Activated T-helper 2 cell treated with anti-CD3 and anti-CD28 coated beads, Interferon-gamma antibody, Interleukin-2, Interleukin-4, amounts not matched to agents 10 μg/mL and 5 μg/mL and 100 μg/mL, durations not matched to agents 14 hours and 24 hours and 36 hours (primary cell): ENCODE measurements around the gene SLC18A3. TPM values are rescaled to one million over a fixed set of nuclear protein-coding genes. Genes with fewer than 3 reads are reported as not detected.

Experiments
- DNase-seq: peaks from one replicate; pipeline ENCODE4 v3.0.0; 2021; ENCODE audit warnings: low spot score
- H3K27ac Mint-ChIP-seq: one replicate; pipeline ENCODE4 v1.8.0; 2021; ENCODE audit warnings: mixed read lengths
- H3K27me3 Mint-ChIP-seq: one replicate; pipeline ENCODE4 v1.8.0; 2021; ENCODE audit warnings: low read depth, mixed read lengths
- H3K36me3 Mint-ChIP-seq: one replicate; pipeline ENCODE4 v1.8.0; 2021; ENCODE audit warnings: low read depth, mixed read lengths
- H3K4me1 Mint-ChIP-seq: one replicate; pipeline ENCODE4 v1.8.0; 2021; ENCODE audit warnings: low read depth, mixed read lengths
- H3K4me3 Mint-ChIP-seq: one replicate; pipeline ENCODE4 v1.8.0; 2021; ENCODE audit warnings: low read depth, mild to moderate bottlenecking, moderate library complexity, mixed read lengths
- H3K9me3 Mint-ChIP-seq: one replicate; pipeline ENCODE4 v1.8.0; 2021; ENCODE audit warnings: mixed read lengths
- intact Hi-C: fragments of 100-400 bp; cut with micrococcal nuclease; formaldehyde crosslinking; loops from one replicate; pipeline ENCODE4 v1.15.1; 2023
- total RNA-seq: library from RNA; stranded (reverse); gene quantifications from 2 replicates; pipeline ENCODE4 v1.2.3, GENCODE V29; 2022

SLC18A3 gene
- total RNA-seq, 1 donor from 2014 or later: 0.32 TPM

GRCh38 chr10:49585387-49585786 is 24.7 kb upstream of the SLC18A3 start:
- intact Hi-C loops: no loop called here
- Mint-ChIP-seq H3K36me3 (no peaks in the 10 kb centered on the region), H3K4me3 (no peak overlapping the region), H3K9me3 (peaks cover 15% of the 10 kb centered on the region), H3K4me1 (peaks cover 12% of the 10 kb centered on the region), H3K27ac (no peak overlapping the region), H3K27me3 (peaks cover 27% of the 10 kb centered on the region)
- no peak for DNase-seq

- H3K36me3 Mint-ChIP-seq: no peaks in the 10 kb centered on the region
- intact Hi-C loops: no loop called here
- H3K27me3 Mint-ChIP-seq: peaks cover 25% of the 10 kb centered on the region
- no peak overlapping the region for H3K4me3 Mint-ChIP-seq
- H3K4me1 Mint-ChIP-seq: peaks cover under 1% of the 10 kb centered on the region
- H3K9me3 Mint-ChIP-seq: peaks cover 15% of the 10 kb centered on the region
- no peak overlapping the region for H3K27ac Mint-ChIP-seq
- DNase-seq: no peak
Measured at GRCh38 chr10:49587981-49588380, 22.1 kb upstream of the SLC18A3 start.

DNA sequence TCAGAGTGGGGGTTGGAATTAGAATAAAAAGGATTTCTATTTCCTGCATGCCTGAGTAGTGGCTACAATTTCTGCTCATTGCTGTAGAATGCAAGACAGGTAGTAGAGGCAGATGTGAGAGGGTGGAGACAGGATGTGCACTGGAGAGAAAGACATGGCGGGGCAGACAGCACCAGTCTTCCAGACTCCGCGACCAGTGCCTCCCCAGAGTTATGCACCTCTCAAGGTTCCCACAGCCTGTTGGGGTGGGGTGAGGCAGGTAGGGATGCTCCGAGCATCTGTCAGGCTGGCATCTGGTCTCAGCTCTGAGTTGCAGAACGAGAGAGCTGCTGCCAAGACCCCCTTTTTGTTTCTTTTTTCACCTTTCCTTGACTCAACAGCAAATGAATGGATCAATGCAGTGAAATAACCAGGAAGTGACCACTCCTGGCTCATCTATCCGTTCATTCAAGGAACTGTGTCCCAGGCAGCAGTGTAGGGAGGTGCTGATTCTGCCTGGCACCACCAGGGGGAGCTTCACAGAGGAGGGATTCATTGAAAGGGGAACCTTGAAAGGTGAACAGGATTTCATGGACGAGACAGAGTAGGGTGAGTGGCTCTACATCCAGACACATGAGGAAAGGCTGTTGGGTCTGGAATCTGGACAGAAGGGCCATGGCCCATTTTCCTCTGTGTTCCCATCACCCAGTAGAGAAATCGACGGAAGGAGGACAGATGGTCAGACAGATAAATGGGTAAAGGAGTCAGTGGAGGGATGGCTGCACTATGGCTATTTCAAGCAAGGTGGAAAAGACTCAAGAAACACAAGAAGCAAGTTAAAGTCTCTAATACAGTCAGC is 17.2 kb upstream of the SLC18A3 start:
- intact Hi-C loops: no loop called here
- peaks cover 11% of the 10 kb centered on the region for H3K27me3 Mint-ChIP-seq
- peaks cover 4% of the 10 kb centered on the region for H3K4me1 Mint-ChIP-seq
- no peak overlapping the region for H3K27ac Mint-ChIP-seq
- H3K4me3 Mint-ChIP-seq: no peak overlapping the region
- peak; percentile 28 for DNase-seq
- H3K36me3 Mint-ChIP-seq: no peaks in the 10 kb centered on the region
- peaks cover 15% of the 10 kb centered on the region for H3K9me3 Mint-ChIP-seq

DNA sequence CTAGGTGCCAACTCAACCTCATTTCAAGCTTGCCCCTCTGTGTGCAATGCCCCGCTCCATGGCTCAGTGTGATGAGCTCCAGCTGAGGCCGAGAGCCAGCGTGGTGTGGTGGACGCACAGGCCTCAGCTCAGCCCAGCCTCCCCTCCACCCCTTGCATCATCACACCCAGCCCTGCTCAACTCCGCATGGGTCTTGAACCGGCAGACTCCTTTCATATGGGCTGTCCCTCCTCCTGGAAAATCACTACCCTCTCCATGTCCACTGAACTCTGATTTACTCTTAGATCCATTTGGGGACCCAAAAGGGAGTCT is 16.6 kb upstream of the SLC18A3 start:
- peaks cover 4% of the 10 kb centered on the region for H3K4me1 Mint-ChIP-seq
- no peak for DNase-seq
- H3K36me3 Mint-ChIP-seq: no peaks in the 10 kb centered on the region
- no peak overlapping the region for H3K27ac Mint-ChIP-seq
- H3K9me3 Mint-ChIP-seq: peaks cover 15% of the 10 kb centered on the region
- intact Hi-C loops: no loop called here
- no peak overlapping the region for H3K4me3 Mint-ChIP-seq
- H3K27me3 Mint-ChIP-seq: peaks cover 11% of the 10 kb centered on the region

DNA sequence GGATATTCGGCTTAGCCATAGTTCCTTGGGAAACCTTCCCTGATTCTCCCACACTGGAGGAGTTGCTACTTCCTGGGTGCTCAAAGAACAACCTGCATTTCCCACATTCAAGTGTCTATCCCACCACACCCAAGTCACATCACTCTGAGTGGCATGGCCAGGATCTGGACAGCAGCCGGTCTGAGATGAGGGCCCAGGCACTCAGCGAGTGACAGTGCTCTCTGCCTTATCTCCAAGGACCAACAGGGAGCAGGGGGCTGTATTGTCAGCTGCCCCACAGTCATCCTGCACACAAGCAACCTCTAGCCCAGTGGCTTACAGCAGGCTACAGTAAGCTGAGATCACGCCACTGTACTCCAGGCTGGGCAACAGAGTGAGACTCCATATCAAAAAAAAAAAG is 16.1 kb upstream of the SLC18A3 start:
- no peak for DNase-seq
- Mint-ChIP-seq H3K27ac (no peak overlapping the region), H3K27me3 (peaks cover 11% of the 10 kb centered on the region), H3K4me1 (peaks cover 4% of the 10 kb centered on the region), H3K4me3 (no peak overlapping the region), H3K9me3 (peaks cover 14% of the 10 kb centered on the region), H3K36me3 (no peaks in the 10 kb centered on the region)
- intact Hi-C loops: loop anchor here (1.0 kb wide), 1 partner anchor 630 kb away; no protein-coding TSS in a partner anchor

DNA sequence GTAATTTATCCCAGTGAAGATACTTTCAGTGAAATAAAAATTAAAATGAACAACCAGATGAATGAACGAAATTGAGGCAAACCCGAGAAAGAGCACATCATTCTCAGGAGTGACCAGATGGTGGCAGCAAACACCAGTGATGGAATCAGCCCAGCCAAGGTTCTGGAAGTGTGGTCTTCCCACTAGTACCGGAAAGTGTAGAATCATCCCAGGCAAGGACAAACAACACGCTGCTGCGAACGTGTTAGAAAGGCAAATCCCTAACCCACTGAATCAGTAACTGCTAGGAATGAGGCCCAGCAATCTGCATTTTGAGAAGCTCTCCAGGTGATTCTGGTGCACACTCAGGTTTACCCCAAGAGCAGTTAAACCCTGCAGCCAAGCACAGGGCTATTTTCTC is 15.5 kb upstream of the SLC18A3 start:
- H3K27me3 Mint-ChIP-seq: peaks cover 11% of the 10 kb centered on the region
- no peaks in the 10 kb centered on the region for H3K36me3 Mint-ChIP-seq
- H3K27ac Mint-ChIP-seq: no peak overlapping the region
- H3K4me3 Mint-ChIP-seq: no peak overlapping the region
- peaks cover 4% of the 10 kb centered on the region for H3K4me1 Mint-ChIP-seq
- intact Hi-C loops: loop anchor here (1.0 kb wide), 1 partner anchor 630 kb away; no protein-coding TSS in a partner anchor
- H3K9me3 Mint-ChIP-seq: peaks cover 8% of the 10 kb centered on the region
- DNase-seq: no peak

GRCh38 chr10:49595003-49595712 is 15.0 kb upstream of the SLC18A3 start:
- H3K9me3 Mint-ChIP-seq: peaks cover 3% of the 10 kb centered on the region
- no peaks in the 10 kb centered on the region for H3K36me3 Mint-ChIP-seq
- H3K27me3 Mint-ChIP-seq: peaks cover 7% of the 10 kb centered on the region
- DNase-seq: no peak
- peaks cover 4% of the 10 kb centered on the region for H3K4me1 Mint-ChIP-seq
- intact Hi-C loops: no loop called here
- H3K27ac Mint-ChIP-seq: no peak overlapping the region
- H3K4me3 Mint-ChIP-seq: no peak overlapping the region

- no peak overlapping the region for H3K4me3 Mint-ChIP-seq
- intact Hi-C loops: no loop called here
- no peak for DNase-seq
- H3K9me3 Mint-ChIP-seq: no peaks in the 10 kb centered on the region
- H3K27ac Mint-ChIP-seq: no peak overlapping the region
- H3K4me1 Mint-ChIP-seq: peaks cover 4% of the 10 kb centered on the region
- H3K27me3 Mint-ChIP-seq: peaks cover 5% of the 10 kb centered on the region
- no peaks in the 10 kb centered on the region for H3K36me3 Mint-ChIP-seq
Measured at GRCh38 chr10:49595713-49596492, 14.2 kb upstream of the SLC18A3 start.

DNA sequence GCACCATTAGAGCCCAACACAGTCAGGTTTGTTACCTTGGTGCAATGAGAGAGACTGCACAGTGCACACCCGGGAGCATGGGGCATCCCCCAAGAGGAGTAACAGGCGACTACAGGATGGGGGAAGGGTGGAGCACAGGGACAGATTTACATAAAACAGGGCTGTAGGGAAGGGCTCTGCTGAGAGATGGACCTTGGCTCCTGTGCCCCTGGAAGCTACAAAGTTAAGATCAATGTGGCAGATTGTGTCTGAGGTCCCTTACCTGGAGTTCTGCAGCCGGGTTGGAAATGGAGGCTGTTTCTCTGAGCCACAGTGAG is 13.7 kb upstream of the SLC18A3 start:
- Mint-ChIP-seq H3K4me1 (peaks cover 4% of the 10 kb centered on the region), H3K9me3 (no peaks in the 10 kb centered on the region), H3K36me3 (no peaks in the 10 kb centered on the region), H3K27me3 (peaks cover 4% of the 10 kb centered on the region), H3K27ac (no peak overlapping the region), H3K4me3 (no peak overlapping the region)
- no peak for DNase-seq
- intact Hi-C loops: no loop called here

- Mint-ChIP-seq H3K27me3 (peaks cover 1% of the 10 kb centered on the region), H3K4me1 (peaks cover 4% of the 10 kb centered on the region), H3K36me3 (no peaks in the 10 kb centered on the region), H3K9me3 (no peaks in the 10 kb centered on the region), H3K4me3 (no peak overlapping the region), H3K27ac (no peak overlapping the region)
- no peak for DNase-seq
- intact Hi-C loops: no loop called here
Measured at GRCh38 chr10:49596836-49597235, 13.3 kb upstream of the SLC18A3 start.

GRCh38 chr10:49597426-49598163 is 12.5 kb upstream of the SLC18A3 start:
- DNase-seq: no peak

GRCh38 chr10:49598164-49598856 is 11.8 kb upstream of the SLC18A3 start:
- no peaks in the 10 kb centered on the region for H3K4me1 Mint-ChIP-seq
- H3K27ac Mint-ChIP-seq: no peak overlapping the region
- no peaks in the 10 kb centered on the region for H3K36me3 Mint-ChIP-seq
- intact Hi-C loops: no loop called here
- no peak overlapping the region for H3K4me3 Mint-ChIP-seq
- no peaks in the 10 kb centered on the region for H3K9me3 Mint-ChIP-seq
- DNase-seq: no peak
- peaks cover 3% of the 10 kb centered on the region for H3K27me3 Mint-ChIP-seq

More at GRCh38 chr10:49597426-49598163, 12.5 kb upstream of the SLC18A3 start:
- Mint-ChIP-seq H3K27ac (no peak overlapping the region), H3K27me3 (peaks cover 1% of the 10 kb centered on the region), H3K9me3 (no peaks in the 10 kb centered on the region), H3K4me3 (no peak overlapping the region), H3K4me1 (peaks cover 4% of the 10 kb centered on the region), H3K36me3 (no peaks in the 10 kb centered on the region)
- intact Hi-C loops: no loop called here
